ENCODE results near the gene MED17. TPM values are rescaled to one million over a fixed set of nuclear protein-coding genes. Genes with fewer than 3 reads are reported as not detected.

Gene MED17
- total and polyA plus RNA-seq, 2 of the 13 experiments (the other 11 are each of a cell fraction or from before 2014, with no cell fraction given) = 23.1 to 37.0 TPM

DNA sequence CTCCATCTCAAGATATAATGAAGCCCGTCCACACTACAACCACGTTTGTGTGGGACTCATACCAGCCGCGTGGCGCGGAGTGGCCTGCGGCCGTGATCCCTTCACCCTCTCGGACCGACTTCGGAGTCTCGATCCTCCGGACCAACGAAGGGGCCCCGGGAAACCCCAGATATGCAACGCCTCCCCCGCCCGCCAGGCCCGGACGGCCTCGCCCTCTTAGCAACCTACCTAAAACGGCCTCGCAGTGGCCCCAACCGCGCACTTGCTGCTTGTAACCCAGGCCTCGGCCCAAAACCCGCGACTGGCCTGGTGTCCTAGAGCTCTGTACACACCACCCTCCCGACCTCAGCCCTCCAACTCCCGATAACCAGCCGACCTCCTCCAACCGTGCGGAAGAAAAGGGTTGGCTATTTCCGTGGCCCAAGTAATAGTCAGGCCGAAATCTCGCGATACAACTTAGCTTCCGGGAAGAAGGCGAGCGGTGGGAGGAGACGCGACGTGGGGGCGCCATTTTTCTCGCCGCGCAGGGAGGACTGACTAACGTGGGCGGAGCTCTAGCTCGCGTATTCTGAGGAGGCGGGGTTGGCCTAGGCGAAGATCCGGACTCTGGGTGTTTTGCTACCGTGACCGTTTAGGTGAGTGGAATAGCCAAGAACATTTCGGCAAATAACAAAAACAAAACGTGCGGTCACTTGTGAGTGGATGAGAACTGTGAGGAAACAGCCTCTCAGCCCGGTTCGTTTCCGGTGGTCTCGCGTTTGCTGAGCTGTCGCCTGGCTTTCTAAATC lies 42.8 kb upstream of the MED17 start, which contains the start of the genes C11orf54 and TAF1D (continued):
- TF ChIP-seq ZBTB40 (IDR thresholded peaks at IDR 0.05) (no peak), ZBTB40 (CRISPR knock-in tag; IDR thresholded peaks at IDR 0.05) (peak; percentile 30; the same call in 1 of the 2 replicates), JARID2 (CRISPR knock-in tag; IDR thresholded peaks at IDR 0.05; ENCODE audit: insufficient replicate concordance) (peak; percentile 73), FIP1L1 (IDR thresholded peaks at IDR 0.05; ENCODE audit: borderline replicate concordance, insufficient read depth, low read depth, low read length) (peak; percentile 34; the same call in 1 of the 2 replicates), MTF1 (CRISPR knock-in tag; IDR thresholded peaks at IDR 0.05) (no peak), MIXL1 (CRISPR knock-in tag; IDR thresholded peaks at IDR 0.05) (0 out of 2 replicates have a peak, but pooled peaks have one; percentile 20), AKNA (CRISPR knock-in tag; IDR thresholded peaks at IDR 0.05; ENCODE audit: borderline replicate concordance) (0 out of 2 replicates have a peak, but pooled peaks have one; percentile 59), KLF16 (CRISPR knock-in tag; IDR thresholded peaks at IDR 0.05) (peak in 1 of 2 experiments; percentile 86; a peak in 2 of 4 replicates), YY1 (IDR thresholded peaks at IDR 0.05; ENCODE audit: insufficient read depth, insufficient replicate concordance, low read depth, low read length) (peak; percentile 95), SRF (IDR thresholded peaks at IDR 0.05; ENCODE audit: low read depth, low read length) (no peak), ZNF580 (CRISPR knock-in tag; IDR thresholded peaks at IDR 0.05; ENCODE audit: borderline replicate concordance, low read depth) (peak; percentile 47; the same call in 1 of the 2 replicates)
- TF ChIP-seq, protein P1, sequence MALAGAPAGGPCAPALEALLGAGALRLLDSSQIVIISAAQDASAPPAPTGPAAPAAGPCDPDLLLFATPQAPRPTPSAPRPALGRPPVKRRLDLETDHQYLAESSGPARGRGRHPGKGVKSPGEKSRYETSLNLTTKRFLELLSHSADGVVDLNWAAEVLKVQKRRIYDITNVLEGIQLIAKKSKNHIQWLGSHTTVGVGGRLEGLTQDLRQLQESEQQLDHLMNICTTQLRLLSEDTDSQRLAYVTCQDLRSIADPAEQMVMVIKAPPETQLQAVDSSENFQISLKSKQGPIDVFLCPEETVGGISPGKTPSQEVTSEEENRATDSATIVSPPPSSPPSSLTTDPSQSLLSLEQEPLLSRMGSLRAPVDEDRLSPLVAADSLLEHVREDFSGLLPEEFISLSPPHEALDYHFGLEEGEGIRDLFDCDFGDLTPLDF (CRISPR knock-in tag; IDR thresholded peaks at IDR 0.05) = no peak

Measured in HepG2 (cell line).